OCI-LY3 (cell line): ENCODE results near the gene CDH15.

ENCODE experiments used
- CTCF ChIP-seq: fragments of 200-600, 300-600 bp; sonication (generic); IDR thresholded peaks from 2 replicates; pipeline ENCODE4 v1.5.1; 2014; ENCODE audit warnings: antibody characterized with exemption, low read length, low read depth
- EZH2phosphoT487 ChIP-seq: fragments of 200-600 bp; shearing (Covaris generic); IDR thresholded peaks from 2 replicates; pipeline ENCODE4 v1.6.1; 2018; ENCODE audit warnings: antibody characterized with exemption, mixed run types, low read depth

- TF ChIP-seq EZH2phosphoT487 = no peak
- no peak for TF ChIP-seq CTCF
These were observed 42.2 kb upstream of the CDH15 start for GRCh38 chr16:89129378-89129777.
